HepG2 (cell line): ENCODE data around the gene TMCC1. TPM values are rescaled to one million over a fixed set of nuclear protein-coding genes. Genes with fewer than 3 reads are reported as not detected.

Source experiments
- ATAC-seq: fragments of 200-7000 bp; cut with Tn5 transposase; 3 replicates; pipeline ENCODE4 v1.9.1; 2020; ENCODE audit warnings: mild to moderate bottlenecking, moderate library complexity
- BruUV-seq: library from RNA; stranded (reverse); fragments of 400-500 nt; replicated peaks from 2 replicates; lab custom pipeline; 2021; lab: Mats Ljungman, UMichigan
- CTCF ChIA-PET: fragments of 300-600 bp; formaldehyde crosslinking; extraction: SDS; loops from one replicate; lab custom pipeline; 2021; ENCODE audit warnings: low total read pairs, inconsistent platforms, low intra/inter-chr PET ratio; lab: Yijun Ruan, JAX
- POLR2A ChIA-PET: fragments of 350-600 bp; sonication (Branson Sonifier 250); formaldehyde crosslinking; loops from one replicate; lab custom pipeline; 2020; ENCODE audit warnings: antibody characterized with exemption, inconsistent platforms; lab: Yijun Ruan, JAX
- DNase-seq: peaks from one replicate; pipeline ENCODE4 v3.0.0-alpha.2; 2015; ENCODE audit warnings: low spot score
- FAIRE-seq: peaks from 3 replicates; lab custom pipeline; 2011; peaks lifted over from hg19 to GRCh38; lab: Jason Lieb, UNC
- H2AFZ ChIP-seq: one replicate; pipeline ENCODE4 v1.6.1; 2011; ENCODE audit warnings: low read length, inconsistent platforms
- H3K27ac ChIP-seq: fragments of 300-600 bp; 3 replicates; pipeline ENCODE4 v1.8.0; 2011; ENCODE audit warnings: mixed run types, mild to moderate bottlenecking, mixed read lengths, low read length, inconsistent platforms; ENCODE audit not compliant: insufficient read depth; ENCODE audit errors: extremely low read length
- H3K27me3 ChIP-seq, 2 experiments: fragments of 200-600 bp in 1 of 2; 2 replicates in 1 of 2; 3 replicates in 1 of 2; pipeline versions ENCODE4 v1.6.0 to v1.8.0; 2011; ENCODE audit warnings: low read length in 2 of 2, mild to moderate bottlenecking in 2 of 2, moderate library complexity in 2 of 2, inconsistent platforms in 1 of 2; ENCODE audit not compliant: insufficient read depth in 2 of 2, control insufficient read depth in 1 of 2
- H3K36me3 ChIP-seq, 2 experiments: fragments of 200-600 bp in 1 of 2; replicated peaks in 1 of 2; 2 replicates in 1 of 2; 3 replicates in 1 of 2; pipeline versions ENCODE4 v1.5.1 to v1.8.0; 2011; ENCODE audit warnings: low read length in 2 of 2, inconsistent platforms in 1 of 2; ENCODE audit not compliant: insufficient read depth in 2 of 2, control insufficient read depth in 1 of 2
- H3K4me1 ChIP-seq: 2 replicates; pipeline ENCODE4 v1.5.1; 2012; ENCODE audit warnings: low read length, inconsistent platforms; ENCODE audit not compliant: insufficient read depth
- H3K4me2 ChIP-seq: 2 replicates; pipeline ENCODE4 v1.6.0; 2011; ENCODE audit warnings: low read depth, low read length, inconsistent platforms
- H3K4me3 ChIP-seq, 3 experiments: fragments of 200-600 bp in 1 of 3; sonication (generic), shearing (Covaris generic) in 1 of 3; replicated peaks in 1 of 3; 2 replicates each; pipeline ENCODE4 v1.5.1; 2011 to 2016; ENCODE audit warnings: low read length in 3 of 3, inconsistent platforms in 2 of 3, low read depth in 2 of 3, mild to moderate bottlenecking in 2 of 3, control low read depth in 1 of 3, mixed read lengths in 1 of 3; ENCODE audit not compliant: insufficient read depth in 1 of 3
- H3K79me2 ChIP-seq: one replicate; pipeline ENCODE4 v1.6.1; 2011; ENCODE audit warnings: low read length, inconsistent platforms; ENCODE audit not compliant: insufficient read depth
- H3K9ac ChIP-seq: 2 replicates; pipeline ENCODE4 v1.6.0; 2011; ENCODE audit warnings: mild to moderate bottlenecking, low read depth, low read length, inconsistent platforms; ENCODE audit not compliant: insufficient read depth
- H3K9me3 ChIP-seq: 2 replicates; pipeline ENCODE4 v1.5.1; 2012; ENCODE audit warnings: mild to moderate bottlenecking, low read length
- H4K20me1 ChIP-seq: 2 replicates; pipeline ENCODE4 v1.6.0; 2011; ENCODE audit warnings: inconsistent platforms, mild to moderate bottlenecking, low read length, moderate library complexity; ENCODE audit not compliant: insufficient read depth
- HNRNPL ChIP-seq: fragments of 200-400 bp; formaldehyde crosslinking; IDR thresholded peaks from 2 replicates; pipeline ENCODE4 v1.6.1; 2017; ENCODE audit warnings: mild to moderate bottlenecking, low read depth, low read length
- MAFK ChIP-seq, 2 experiments: IDR thresholded peaks in 1 of 2; conservative IDR thresholded peaks in 1 of 2; 2 replicates each; pipeline ENCODE4 v1.6.1; 2011; ENCODE audit warnings: improper control_type of control experiment in 2 of 2, low read length in 2 of 2
- PCBP2 ChIP-seq: fragments of 200-400 bp; formaldehyde crosslinking; optimal IDR thresholded peaks from 2 replicates; pipeline ENCODE3; 2018; ENCODE audit warnings: low read length, low read depth; ENCODE audit not compliant: poor library complexity, severe bottlenecking
- POLR2AphosphoS2 ChIP-seq: IDR thresholded peaks from 2 replicates; pipeline ENCODE4 v1.6.1; 2011; ENCODE audit warnings: low read depth, low read length, improper control_type of control experiment
- SOX13 ChIP-seq, 3 experiments: fragments of 450-650 bp in 1 of 3; sonication (generic) in 1 of 3; formaldehyde crosslinking in 1 of 3; IDR thresholded peaks in 2 of 3; conservative IDR thresholded peaks in 1 of 3; 2 replicates each; pipeline versions ENCODE4 v1.5.0 to v1.6.1; 2016 to 2020; ENCODE audit warnings: antibody characterized with exemption in 1 of 3, mild to moderate bottlenecking in 1 of 3, missing compliant biosample characterization in 1 of 3, missing genetic modification reagents in 1 of 3, moderate library complexity in 1 of 3
- SPEN ChIP-seq: sonication (generic); formaldehyde crosslinking; IDR thresholded peaks from 2 replicates; pipeline ENCODE4 v1.5.1; 2020; ENCODE audit warnings: low read depth, mild to moderate bottlenecking, missing genetic modification reagents
- STAT5B ChIP-seq: sonication (generic); formaldehyde crosslinking; IDR thresholded peaks from 2 replicates; pipeline ENCODE4 v1.4.0; 2020; ENCODE audit warnings: missing genetic modification reagents
- TBL1XR1 ChIP-seq: fragments of 150-350 bp; IDR thresholded peaks from 2 replicates; pipeline ENCODE4 v1.6.1; 2014; ENCODE audit warnings: borderline replicate concordance, low read length; ENCODE audit not compliant: partially characterized antibody
- ZFP82 ChIP-seq: sonication (generic); formaldehyde crosslinking; IDR thresholded peaks from 2 replicates; pipeline ENCODE4 v1.5.1; 2020; ENCODE audit warnings: mild to moderate bottlenecking, missing genetic modification reagents, borderline replicate concordance
- ZNF776 ChIP-seq: sonication (generic); formaldehyde crosslinking; IDR thresholded peaks from 2 replicates; pipeline ENCODE4 v1.4.0; 2020; ENCODE audit warnings: mild to moderate bottlenecking, missing genetic modification reagents
- WGBS: methylation state at CpG from one replicate; pipeline ENCODE4 v1.1.6; 2017; ENCODE audit warnings: low lambda C conversion rate; 5-methylcytosine and 5-hydroxymethylcytosine counted together
- in situ Hi-C: cut with HindIII; loops from 2 replicates; pipeline ENCODE4 v1.10.0; 2017; ENCODE audit warnings: low pct_unique_long_range_greater_than_20kb; ENCODE audit not compliant: extremely low pct_ligation_motif_present
- intact Hi-C: fragments of 100-400 bp; cut with micrococcal nuclease; formaldehyde crosslinking; loops from one replicate; pipeline ENCODE4 v1.10.0; 2022; ENCODE audit not compliant: unreplicated experiment
- polyA plus RNA-seq, 8 experiments: library from polyadenylated mRNA; depleted of rRNA in 3 of 8; stranded (reverse) in 7 of 8; unstranded in 1 of 8; fragments of >200 nt; fragmentation: Illumina TruSeq in 4 of 8; extraction: Trizol in 4 of 8; gene quantifications; 2 replicates each; pipeline versions ENCODE4 v1.2.1 to v1.2.3, GENCODE V29; 2011 to 2016; ENCODE audit warnings: low read depth in 4 of 8, missing spikeins in 1 of 8, mixed read lengths in 1 of 8; ENCODE audit not compliant: insufficient read depth in 1 of 8
- total RNA-seq, 5 experiments: library from RNA; depleted of rRNA; stranded (reverse); fragments of >200 nt; fragmentation: Illumina TruSeq; extraction: Trizol; gene quantifications; 2 replicates each; pipeline ENCODE4 v1.2.3, GENCODE V29; 2016; ENCODE audit warnings: low read depth in 1 of 5
- TF ChIP-seq, protein P1 (sequence below): sonication (generic); formaldehyde crosslinking; IDR thresholded peaks from one replicate; pipeline ENCODE4 v1.5.1; 2020; ENCODE audit warnings: mild to moderate bottlenecking, missing genetic modification reagents; ENCODE audit errors: not compliant biosample characterization

TMCC1 gene
- total and polyA plus RNA-seq, 2 of the 13 experiments (the other 11 are each of a cell fraction or from before 2014, with no cell fraction given), result 12.1 to 264 TPM

DNA sequence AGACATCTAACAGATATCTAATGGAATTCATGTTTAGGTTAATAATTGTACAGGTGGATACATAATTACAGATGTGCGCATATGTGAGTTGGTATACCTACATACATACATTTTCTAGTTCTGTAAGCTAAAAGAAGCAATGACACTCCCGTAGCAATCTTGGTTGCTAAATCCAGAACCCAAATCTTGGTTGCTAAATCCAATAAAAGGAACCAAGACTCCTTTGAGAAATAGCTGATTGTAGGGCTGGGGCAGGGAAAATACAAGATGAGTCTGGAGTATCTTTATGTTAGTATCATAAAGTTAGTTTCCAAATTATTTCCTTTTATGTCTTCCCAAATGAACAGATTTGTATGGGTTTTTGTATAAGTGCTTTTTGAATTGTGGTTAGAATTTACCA, 135.2 kb downstream of the TMCC1 start (continued):
- TF ChIP-seq TBL1XR1 (no peak), ZFP82 (CRISPR knock-in tag) (no peak), SPEN (CRISPR knock-in tag) (no peak)

GRCh38 chr3:129756871-129757270, 136.6 kb downstream of the TMCC1 start:
- 100% methylated on average over 1 of the region's 1 CpG for WGBS
- ATAC-seq (no peak), DNase-seq (no peak), FAIRE-seq (no peak)
- BruUV-seq, result no TSS peak
- CTCF ChIA-PET, result no interaction called here
- POLR2A ChIA-PET, result no interaction called here
- Histone ChIP-seq H3K36me3 (no peaks in the 10 kb centered on the region), H3K9me3 (peaks cover 10% of the 10 kb centered on the region), H3K4me3 (no peak overlapping the region), H3K27ac (no peak overlapping the region), H2AFZ (no peak overlapping the region), H3K27me3 (no peaks in the 10 kb centered on the region), H4K20me1 (no peaks in the 10 kb centered on the region), H3K4me1 (no peaks in the 10 kb centered on the region), H3K79me2 (no peaks in the 10 kb centered on the region), H3K9ac (no peak overlapping the region), H3K4me2 (no peak overlapping the region)
- intact Hi-C loops (no loop called here), in situ Hi-C loops (no loop called here)
- peak in 1 of 2 experiments; percentile 44; a peak in 2 of 4 replicates for TF ChIP-seq MAFK (conservative IDR thresholded peaks at IDR 0.05 in 1 of 2, IDR thresholded peaks at IDR 0.05 in 1 of 2; ENCODE audit: low read length in 2 of 2)
- no peak for TF ChIP-seq PCBP2
- TF ChIP-seq, protein P1, sequence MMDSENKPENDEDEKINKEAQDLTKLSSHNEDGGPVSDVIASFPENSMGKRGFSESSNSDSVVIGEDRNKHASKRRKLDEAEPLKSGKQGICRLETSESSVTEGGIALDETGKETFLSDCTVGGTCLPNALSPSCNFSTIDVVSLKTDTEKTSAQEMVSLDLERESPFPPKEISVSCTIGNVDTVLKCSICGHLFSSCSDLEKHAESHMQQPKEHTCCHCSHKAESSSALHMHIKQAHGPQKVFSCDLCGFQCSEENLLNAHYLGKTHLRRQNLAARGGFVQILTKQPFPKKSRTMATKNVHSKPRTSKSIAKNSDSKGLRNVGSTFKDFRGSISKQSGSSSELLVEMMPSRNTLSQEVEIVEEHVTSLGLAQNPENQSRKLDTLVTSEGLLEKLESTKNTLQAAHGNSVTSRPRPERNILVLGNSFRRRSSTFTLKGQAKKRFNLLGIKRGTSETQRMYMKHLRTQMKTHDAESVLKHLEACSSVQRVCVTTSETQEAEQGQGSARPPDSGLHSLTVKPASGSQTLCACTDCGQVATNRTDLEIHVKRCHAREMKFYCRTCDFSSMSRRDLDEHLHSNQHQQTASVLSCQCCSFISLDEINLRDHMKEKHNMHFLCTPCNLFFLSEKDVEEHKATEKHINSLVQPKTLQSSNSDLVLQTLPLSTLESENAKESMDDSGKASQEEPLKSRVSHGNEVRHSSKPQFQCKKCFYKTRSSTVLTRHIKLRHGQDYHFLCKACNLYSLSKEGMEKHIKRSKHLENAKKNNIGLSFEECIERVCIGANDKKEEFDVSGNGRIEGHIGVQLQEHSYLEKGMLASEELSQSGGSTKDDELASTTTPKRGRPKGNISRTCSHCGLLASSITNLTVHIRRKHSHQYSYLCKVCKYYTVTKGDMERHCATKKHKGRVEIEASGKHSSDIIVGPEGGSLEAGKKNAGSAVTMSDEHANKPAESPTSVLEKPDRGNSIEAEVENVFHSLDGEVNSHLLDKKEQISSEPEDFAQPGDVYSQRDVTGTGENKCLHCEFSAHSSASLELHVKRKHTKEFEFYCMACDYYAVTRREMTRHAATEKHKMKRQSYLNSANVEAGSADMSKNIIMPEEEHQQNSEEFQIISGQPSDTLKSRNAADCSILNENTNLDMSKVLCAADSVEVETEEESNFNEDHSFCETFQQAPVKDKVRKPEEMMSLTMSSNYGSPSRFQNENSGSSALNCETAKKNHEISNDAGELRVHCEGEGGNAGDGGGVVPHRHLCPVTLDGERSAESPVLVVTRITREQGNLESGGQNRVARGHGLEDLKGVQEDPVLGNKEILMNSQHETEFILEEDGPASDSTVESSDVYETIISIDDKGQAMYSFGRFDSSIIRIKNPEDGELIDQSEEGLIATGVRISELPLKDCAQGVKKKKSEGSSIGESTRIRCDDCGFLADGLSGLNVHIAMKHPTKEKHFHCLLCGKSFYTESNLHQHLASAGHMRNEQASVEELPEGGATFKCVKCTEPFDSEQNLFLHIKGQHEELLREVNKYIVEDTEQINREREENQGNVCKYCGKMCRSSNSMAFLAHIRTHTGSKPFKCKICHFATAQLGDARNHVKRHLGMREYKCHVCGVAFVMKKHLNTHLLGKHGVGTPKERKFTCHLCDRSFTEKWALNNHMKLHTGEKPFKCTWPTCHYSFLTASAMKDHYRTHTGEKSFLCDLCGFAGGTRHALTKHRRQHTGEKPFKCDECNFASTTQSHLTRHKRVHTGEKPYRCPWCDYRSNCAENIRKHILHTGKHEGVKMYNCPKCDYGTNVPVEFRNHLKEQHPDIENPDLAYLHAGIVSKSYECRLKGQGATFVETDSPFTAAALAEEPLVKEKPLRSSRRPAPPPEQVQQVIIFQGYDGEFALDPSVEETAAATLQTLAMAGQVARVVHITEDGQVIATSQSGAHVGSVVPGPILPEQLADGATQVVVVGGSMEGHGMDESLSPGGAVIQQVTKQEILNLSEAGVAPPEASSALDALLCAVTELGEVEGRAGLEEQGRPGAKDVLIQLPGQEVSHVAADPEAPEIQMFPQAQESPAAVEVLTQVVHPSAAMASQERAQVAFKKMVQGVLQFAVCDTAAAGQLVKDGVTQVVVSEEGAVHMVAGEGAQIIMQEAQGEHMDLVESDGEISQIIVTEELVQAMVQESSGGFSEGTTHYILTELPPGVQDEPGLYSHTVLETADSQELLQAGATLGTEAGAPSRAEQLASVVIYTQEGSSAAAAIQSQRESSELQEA (CRISPR knock-in tag), result no peak
- no peak for TF ChIP-seq HNRNPL
- TF ChIP-seq SOX13 (IDR thresholded peaks at IDR 0.05), result no peak
- no peak for TF ChIP-seq SOX13 (CRISPR knock-in tag; conservative IDR thresholded peaks at IDR 0.05 in 1 of 2, IDR thresholded peaks at IDR 0.05 in 1 of 2)
- no peak for TF ChIP-seq STAT5B
- TF ChIP-seq POLR2AphosphoS2, result no peak
- TF ChIP-seq ZNF776 (CRISPR knock-in tag), result no peak
